Suprapubic skin (tissue), 4 donors: ENCODE results near the gene FIZ1. TPM values are rescaled to one million over a fixed set of nuclear protein-coding genes. Genes with fewer than 3 reads are reported as not detected.

ENCODE experiments used
- DNase-seq, 2 donors: peaks; one replicate each; pipeline ENCODE4 v3.0.0-alpha.2; 2019; ENCODE audit warnings: low spot score in 2 of 2
- H3K27ac ChIP-seq: fragments of 200-600 bp; sonication (generic); one replicate; pipeline ENCODE4 v1.5.1; 2019
- H3K27me3 ChIP-seq: fragments of 200-600 bp; sonication (generic); one replicate; pipeline ENCODE4 v1.5.1; 2019
- H3K36me3 ChIP-seq: fragments of 200-600 bp; sonication (generic); one replicate; pipeline ENCODE4 v1.5.1; 2019
- H3K4me1 ChIP-seq: fragments of 200-600 bp; sonication (generic); one replicate; pipeline ENCODE4 v1.5.1; 2019
- H3K4me3 ChIP-seq: fragments of 200-600 bp; sonication (generic); one replicate; pipeline ENCODE4 v1.5.1; 2019; ENCODE audit warnings: mild to moderate bottlenecking
- H3K9me3 ChIP-seq: fragments of 200-600 bp; sonication (generic); one replicate; pipeline ENCODE4 v1.5.1; 2019
- CTCF ChIP-seq, 2 donors: fragments of 200-600 bp in 1 of 2; fragments of 450-650 bp in 1 of 2; sonication (generic) in 1 of 2; IDR thresholded peaks; one replicate each; pipeline ENCODE4 v1.5.1; 2016 to 2019; ENCODE audit warnings: antibody characterized with exemption in 2 of 2, mild to moderate bottlenecking in 1 of 2, moderate library complexity in 1 of 2
- EP300 ChIP-seq: sonication (generic); formaldehyde crosslinking; IDR thresholded peaks from one replicate; pipeline ENCODE4 v1.6.1; 2017; ENCODE audit warnings: antibody characterized with exemption
- POLR2A ChIP-seq, 2 donors: fragments of 450-650 bp; IDR thresholded peaks; one replicate each; pipeline ENCODE4 v1.6.1; 2017; ENCODE audit warnings: antibody characterized with exemption in 2 of 2, mild to moderate bottlenecking in 2 of 2, moderate library complexity in 2 of 2
- POLR2AphosphoS5 ChIP-seq, 3 donors: sonication (generic); formaldehyde crosslinking; IDR thresholded peaks; one replicate each; pipeline ENCODE4 v1.6.1; 2017; ENCODE audit warnings: antibody characterized with exemption in 3 of 3
- WGBS: methylation state at CpG from one replicate; pipeline ENCODE4 v1.1.5; 2018; 5-methylcytosine and 5-hydroxymethylcytosine counted together
- total RNA-seq, 4 donors: library from RNA; depleted of rRNA; stranded (reverse); fragments of >200 nt; gene quantifications; one replicate each; pipeline ENCODE4 v1.1.0, GENCODE V29; 2016

The FIZ1 gene
- total RNA-seq, 4 donors from 2014 or later, result 7.6 to 9.2 (median 8.5) TPM

- TF ChIP-seq CTCF (IDR thresholded peaks at IDR 0.05), result no peak
- TF ChIP-seq POLR2AphosphoS5 (IDR thresholded peaks at IDR 0.05), result no peak
- no peak for TF ChIP-seq EP300
- TF ChIP-seq POLR2A (IDR thresholded peaks at IDR 0.05), result no peak
- Histone ChIP-seq H3K4me3 (no peak overlapping the region), H3K36me3 (no peaks in the 10 kb centered on the region), H3K27me3 (peaks cover 26% of the 10 kb centered on the region), H3K27ac (no peak overlapping the region), H3K4me1 (peaks cover 13% of the 10 kb centered on the region), H3K9me3 (no peaks in the 10 kb centered on the region)
- 53% methylated on average over 5 of the region's 5 CpGs for WGBS
- no peak for DNase-seq
Measured at GRCh38 chr19:55552206-55552605, 47.1 kb downstream of the FIZ1 start.

- Histone ChIP-seq H3K9me3 (no peaks in the 10 kb centered on the region), H3K36me3 (no peaks in the 10 kb centered on the region), H3K4me1 (peaks cover 16% of the 10 kb centered on the region), H3K27ac (no peak overlapping the region), H3K27me3 (peaks cover 40% of the 10 kb centered on the region), H3K4me3 (no peak overlapping the region)
- 55% methylated on average over 7 of the region's 7 CpGs for WGBS
- DNase-seq, result no peak
- TF ChIP-seq POLR2A (IDR thresholded peaks at IDR 0.05), result no peak
- no peak for TF ChIP-seq EP300
- TF ChIP-seq POLR2AphosphoS5 (IDR thresholded peaks at IDR 0.05), result no peak
- TF ChIP-seq CTCF (IDR thresholded peaks at IDR 0.05), result no peak
Measured at GRCh38 chr19:55550321-55550650, 49.0 kb downstream of the FIZ1 start.

- H3K27ac ChIP-seq, result no peak overlapping the region
- no peak for DNase-seq
- 26% methylated on average over 21 of the region's 36 CpGs for WGBS
- no peak for TF ChIP-seq POLR2AphosphoS5 (IDR thresholded peaks at IDR 0.05)
- peaks cover 16% of the 10 kb centered on the region for H3K4me1 ChIP-seq
- no peaks in the 10 kb centered on the region for H3K36me3 ChIP-seq
- no peaks in the 10 kb centered on the region for H3K9me3 ChIP-seq
- peak overlapping the region; percentile 0 for H3K4me3 ChIP-seq
- peaks cover 46% of the 10 kb centered on the region for H3K27me3 ChIP-seq
Measured at GRCh38 chr19:55549500-55550320, 49.6 kb downstream of the FIZ1 start.

GRCh38 chr19:55546822-55547614, 52.3 kb downstream of the FIZ1 start:
- TF ChIP-seq EP300, result no peak
- TF ChIP-seq POLR2A (IDR thresholded peaks at IDR 0.05), result no peak
- TF ChIP-seq CTCF (IDR thresholded peaks at IDR 0.05), result no peak
- no peak for TF ChIP-seq POLR2AphosphoS5 (IDR thresholded peaks at IDR 0.05)
- WGBS, result 23% methylated on average over 11 of the region's 17 CpGs
- peak in 1 of 2 donors; percentile 82 for DNase-seq
- no peaks in the 10 kb centered on the region for H3K9me3 ChIP-seq
- H3K27me3 ChIP-seq, result peaks cover 48% of the 10 kb centered on the region
- H3K4me1 ChIP-seq, result peaks cover 10% of the 10 kb centered on the region
- H3K36me3 ChIP-seq, result no peaks in the 10 kb centered on the region
- no peak overlapping the region for H3K4me3 ChIP-seq
- H3K27ac ChIP-seq, result peak overlapping the region; percentile 13

- no peak for TF ChIP-seq POLR2A (IDR thresholded peaks at IDR 0.05)
- TF ChIP-seq POLR2AphosphoS5 (IDR thresholded peaks at IDR 0.05), result no peak
- no peak for TF ChIP-seq EP300
- no peak overlapping the region for H3K27ac ChIP-seq
- peaks cover 48% of the 10 kb centered on the region for H3K27me3 ChIP-seq
- no peak for DNase-seq
- 66% methylated on average over 11 of the region's 11 CpGs for WGBS
- no peaks in the 10 kb centered on the region for H3K9me3 ChIP-seq
- no peaks in the 10 kb centered on the region for H3K36me3 ChIP-seq
- no peak overlapping the region for H3K4me3 ChIP-seq
- H3K4me1 ChIP-seq, result peaks cover 10% of the 10 kb centered on the region
Measured at GRCh38 chr19:55546011-55546410, 53.3 kb downstream of the FIZ1 start.

DNA sequence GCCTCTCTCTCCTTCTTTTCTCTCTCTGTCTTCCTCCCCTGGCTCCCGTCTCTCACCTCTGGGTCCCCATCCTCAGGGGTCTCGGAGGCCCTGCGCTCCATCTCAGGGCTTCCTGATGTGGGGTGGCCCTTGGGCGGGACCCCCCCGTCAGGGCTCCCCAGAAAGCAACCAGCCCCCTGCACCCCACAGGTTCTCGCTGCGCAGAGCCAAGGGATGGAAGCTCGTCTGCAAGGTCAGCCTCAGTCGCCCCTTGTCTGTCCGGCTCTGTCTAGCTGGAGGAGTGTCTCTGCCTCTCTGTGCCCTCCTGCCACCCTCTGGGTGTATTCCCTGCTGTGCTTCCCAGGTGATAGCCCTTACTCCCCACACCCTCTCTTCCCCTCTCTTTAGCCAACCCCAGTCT, 53.9 kb downstream of the FIZ1 start, which contains the start of gene SBK3:
SBK3 (minus strand) TSS at position 101 of the 400 bp plus-strand sequence; CDS start at position 101, 0 bp downstream.
- H3K4me1 ChIP-seq, result peaks cover 10% of the 10 kb centered on the region
- TF ChIP-seq POLR2A (IDR thresholded peaks at IDR 0.05), result no peak
- no peak for TF ChIP-seq CTCF (IDR thresholded peaks at IDR 0.05)
- no peak for TF ChIP-seq POLR2AphosphoS5 (IDR thresholded peaks at IDR 0.05)
- TF ChIP-seq EP300, result no peak
- no peak within 1 kb of the TSS for H3K27ac ChIP-seq
- no peaks in the 10 kb centered on the region for H3K36me3 ChIP-seq
- no peak for DNase-seq
- WGBS, result 80% methylated on average over 10 of the region's 10 CpGs
- H3K27me3 ChIP-seq, result peaks cover 54% of the 10 kb centered on the region
- no peaks in the 10 kb centered on the region for H3K9me3 ChIP-seq
- no peak within 1 kb of the TSS for H3K4me3 ChIP-seq
